Spleen (tissue), 11 donors: Measurements from ENCODE around the gene PLCG2. TPM values are rescaled to one million over a fixed set of nuclear protein-coding genes. Genes with fewer than 3 reads are reported as not detected.
A peak's percentile ranks its signal among the peaks of the same experiment; 100 is the strongest.

Source experiments
- DNase-seq: peaks from one replicate; pipeline ENCODE4 v3.0.0-alpha.2; 2020
- H3K27ac ChIP-seq, 8 donors: fragments of 200-600 bp; sonication (generic) in 7 of 8; 1 replicate in 4 of 8; 2 replicates in 4 of 8; pipeline versions ENCODE4 v1.5.0 to v1.8.0; 2016 to 2021; ENCODE audit warnings: inconsistent platforms in 4 of 8, mild to moderate bottlenecking in 4 of 8, moderate library complexity in 1 of 8
- H3K27me3 ChIP-seq, 7 donors: fragments of 200-600 bp; sonication (generic) in 6 of 7; replicated peaks in 1 of 7; 1 replicate in 4 of 7; 2 replicates in 3 of 7; pipeline versions ENCODE4 v1.5.0 to v1.8.0; 2016 to 2021; ENCODE audit warnings: inconsistent platforms in 3 of 7, mild to moderate bottlenecking in 1 of 7
- H3K36me3 ChIP-seq, 6 donors: fragments of 200-600 bp; sonication (generic) in 5 of 6; 1 replicate in 4 of 6; 2 replicates in 2 of 6; pipeline versions ENCODE4 v1.5.0 to v1.8.0; 2016 to 2021; ENCODE audit warnings: inconsistent platforms in 2 of 6
- H3K4me1 ChIP-seq, 6 donors: fragments of 200-600 bp; sonication (generic) in 5 of 6; 1 replicate in 3 of 6; 2 replicates in 3 of 6; pipeline versions ENCODE4 v1.5.0 to v1.8.0; 2016 to 2021; ENCODE audit warnings: inconsistent platforms in 3 of 6
- H3K4me3 ChIP-seq, 8 donors: fragments of 200-600 bp; sonication (generic) in 7 of 8; 1 replicate in 4 of 8; 2 replicates in 4 of 8; pipeline versions ENCODE4 v1.5.0 to v1.8.0; 2016 to 2021; ENCODE audit warnings: inconsistent platforms in 4 of 8, mild to moderate bottlenecking in 4 of 8, moderate library complexity in 2 of 8
- H3K9me3 ChIP-seq, 8 donors: fragments of 200-600 bp; sonication (generic) in 7 of 8; 1 replicate in 4 of 8; 2 replicates in 4 of 8; pipeline versions ENCODE4 v1.5.0 to v1.8.0; 2016 to 2021; ENCODE audit warnings: inconsistent platforms in 4 of 8
- POLR2A ChIP-seq, 3 donors: fragments of 450-650 bp; IDR thresholded peaks; one replicate each; pipeline ENCODE4 v1.5.1; 2017; ENCODE audit warnings: antibody characterized with exemption in 3 of 3, mild to moderate bottlenecking in 1 of 3
- POLR2AphosphoS5 ChIP-seq, 3 donors: sonication (generic); formaldehyde crosslinking; IDR thresholded peaks; one replicate each; pipeline ENCODE4 v1.5.1; 2017; ENCODE audit warnings: antibody characterized with exemption in 3 of 3
- WGBS, 5 donors: extraction: QIAGEN DNeasy Blood & Tissue Kit in 3 of 5; methylation state at CpG; one replicate each; pipeline versions ENCODE4 v1.1.5 to v1.1.7; 2013 to 2018; 5-methylcytosine and 5-hydroxymethylcytosine counted together
- intact Hi-C: fragments of 100-400 bp; cut with DNase I; formaldehyde crosslinking; loops from one replicate; pipeline ENCODE4 v1.15.0; 2023; ENCODE audit warnings: low total_unique reads
- polyA plus RNA-seq, 3 donors: library from polyadenylated mRNA; stranded (reverse); fragments of 200-250 nt; gene quantifications; one replicate each; pipeline ENCODE4 v1.2.1, GENCODE V29; 2013
- total RNA-seq, 7 donors: library from RNA; depleted of rRNA in 3 of 7; stranded (reverse); fragments of >200 nt in 3 of 7; fragmentation: NEBNext Ultra II Directional in 4 of 7; extraction: Animal tissue kit (Norgen Biotek cat#: 25700) in 4 of 7; gene quantifications; one replicate each; pipeline versions ENCODE4 v1.1.0 to v1.2.1, GENCODE V29; 2016 to 2021
- TF ChIP-seq, protein P1 (sequence below), 11 experiments: fragments of 200-600 bp in 7 of 11; fragments of 450-650 bp in 4 of 11; sonication (generic) in 4 of 11; IDR thresholded peaks in 8 of 11; conservative IDR thresholded peaks in 3 of 11; 1 replicate in 7 of 11; 2 replicates in 4 of 11; pipeline versions ENCODE4 v1.4.0 to v1.8.0; 2016 to 2021; ENCODE audit warnings: antibody characterized with exemption in 11 of 11, inconsistent platforms in 4 of 11, mild to moderate bottlenecking in 1 of 11
- donor health status: healthy with polysubstance abuse.
- donor health status: DM: no; HTN: no; CAD: no; lungs with moderate emphysema.
- donor health status: DM: no; HTN: no; CAD: no.
- donor health status: Bipolar disorder and iron deficiency.
- donor health status: healthy.
- donor health status: DM: no; HTN: no; CAD: no.
- donor health status: DM: yes; HTN: yes; CAD: no.

The PLCG2 gene
- total and polyA plus RNA-seq, 10 donors, result 57.1 to 277 (median 145) TPM

DNA sequence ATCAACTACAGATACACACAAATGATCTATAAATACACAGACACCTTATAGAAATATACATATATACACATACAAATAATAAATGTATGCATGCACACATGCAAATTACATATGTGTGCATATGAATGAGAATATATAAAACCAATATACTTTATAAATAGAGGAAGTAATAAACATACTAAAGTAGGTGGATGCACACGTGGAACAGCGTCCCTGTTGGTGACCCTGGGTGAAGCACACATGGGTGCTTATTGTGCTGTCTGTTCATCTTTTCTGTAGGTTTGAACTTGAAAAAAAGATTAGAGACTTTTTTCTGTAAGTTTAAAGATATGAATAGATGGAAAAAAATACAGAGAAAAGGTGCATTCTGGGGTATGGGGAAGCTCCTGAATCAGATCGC, 120.9 kb downstream of the PLCG2 start:
- intact Hi-C loops, result no loop called here
- 87 to 97% (median 94%) methylated on average over 3 of the region's 3 CpGs for WGBS, 5 donors
- H3K27me3 ChIP-seq, result no peaks in the 10 kb centered on the region
- H3K4me3 ChIP-seq, result no peak overlapping the region
- peaks cover 0 to 100% (median 81%) of the 10 kb centered on the region in 6 donors for H3K36me3 ChIP-seq
- TF ChIP-seq, protein P1, sequence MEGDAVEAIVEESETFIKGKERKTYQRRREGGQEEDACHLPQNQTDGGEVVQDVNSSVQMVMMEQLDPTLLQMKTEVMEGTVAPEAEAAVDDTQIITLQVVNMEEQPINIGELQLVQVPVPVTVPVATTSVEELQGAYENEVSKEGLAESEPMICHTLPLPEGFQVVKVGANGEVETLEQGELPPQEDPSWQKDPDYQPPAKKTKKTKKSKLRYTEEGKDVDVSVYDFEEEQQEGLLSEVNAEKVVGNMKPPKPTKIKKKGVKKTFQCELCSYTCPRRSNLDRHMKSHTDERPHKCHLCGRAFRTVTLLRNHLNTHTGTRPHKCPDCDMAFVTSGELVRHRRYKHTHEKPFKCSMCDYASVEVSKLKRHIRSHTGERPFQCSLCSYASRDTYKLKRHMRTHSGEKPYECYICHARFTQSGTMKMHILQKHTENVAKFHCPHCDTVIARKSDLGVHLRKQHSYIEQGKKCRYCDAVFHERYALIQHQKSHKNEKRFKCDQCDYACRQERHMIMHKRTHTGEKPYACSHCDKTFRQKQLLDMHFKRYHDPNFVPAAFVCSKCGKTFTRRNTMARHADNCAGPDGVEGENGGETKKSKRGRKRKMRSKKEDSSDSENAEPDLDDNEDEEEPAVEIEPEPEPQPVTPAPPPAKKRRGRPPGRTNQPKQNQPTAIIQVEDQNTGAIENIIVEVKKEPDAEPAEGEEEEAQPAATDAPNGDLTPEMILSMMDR (IDR thresholded peaks at IDR 0.05 in 8 of 11, conservative IDR thresholded peaks at IDR 0.05 in 3 of 11), result no peak
- TF ChIP-seq POLR2A (IDR thresholded peaks at IDR 0.05), result no peak
- TF ChIP-seq POLR2AphosphoS5 (IDR thresholded peaks at IDR 0.05), result no peak
- no peak for DNase-seq
- H3K9me3 ChIP-seq, result no peaks in the 10 kb centered on the region
- no peak overlapping the region for H3K27ac ChIP-seq
- peaks cover 0 to 8% (median 1%) of the 10 kb centered on the region in 6 donors for H3K4me1 ChIP-seq

DNA sequence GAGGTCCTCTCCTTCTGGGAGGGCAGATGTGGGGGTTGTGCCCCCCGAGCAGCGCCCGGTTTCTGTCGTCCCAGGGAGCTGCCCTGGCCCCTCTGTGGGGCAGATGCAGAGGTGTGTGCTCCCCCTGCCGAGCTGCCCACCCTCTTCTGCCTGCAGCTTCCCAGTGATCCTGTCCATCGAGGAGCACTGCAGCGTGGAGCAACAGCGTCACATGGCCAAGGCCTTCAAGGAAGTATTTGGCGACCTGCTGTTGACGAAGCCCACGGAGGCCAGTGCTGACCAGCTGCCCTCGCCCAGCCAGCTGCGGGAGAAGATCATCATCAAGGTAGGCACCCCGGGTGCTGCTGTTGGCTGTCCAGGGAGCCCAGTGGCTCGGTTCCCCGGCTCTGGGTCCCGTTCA, 121.4 kb downstream of the PLCG2 start:
- Histone ChIP-seq H3K27me3 (no peaks in the 10 kb centered on the region), H3K36me3 (peaks cover 0 to 100% (median 83%) of the 10 kb centered on the region in 6 donors), H3K9me3 (no peaks in the 10 kb centered on the region), H3K4me1 (peaks cover 0 to 8% (median 1%) of the 10 kb centered on the region in 6 donors), H3K4me3 (no peak overlapping the region), H3K27ac (no peak overlapping the region)
- DNase-seq, result no peak
- intact Hi-C loops, result no loop called here
- TF ChIP-seq POLR2A (IDR thresholded peaks at IDR 0.05), result no peak
- TF ChIP-seq POLR2AphosphoS5 (IDR thresholded peaks at IDR 0.05), result peak in 2 of 3 donors; percentile 10 to 49
- TF ChIP-seq, protein P1 (IDR thresholded peaks at IDR 0.05 in 8 of 11, conservative IDR thresholded peaks at IDR 0.05 in 3 of 11), result no peak
- 91 to 97% (median 96%) methylated on average over 16 to 17 of the region's 17 CpGs for WGBS, 5 donors

DNA sequence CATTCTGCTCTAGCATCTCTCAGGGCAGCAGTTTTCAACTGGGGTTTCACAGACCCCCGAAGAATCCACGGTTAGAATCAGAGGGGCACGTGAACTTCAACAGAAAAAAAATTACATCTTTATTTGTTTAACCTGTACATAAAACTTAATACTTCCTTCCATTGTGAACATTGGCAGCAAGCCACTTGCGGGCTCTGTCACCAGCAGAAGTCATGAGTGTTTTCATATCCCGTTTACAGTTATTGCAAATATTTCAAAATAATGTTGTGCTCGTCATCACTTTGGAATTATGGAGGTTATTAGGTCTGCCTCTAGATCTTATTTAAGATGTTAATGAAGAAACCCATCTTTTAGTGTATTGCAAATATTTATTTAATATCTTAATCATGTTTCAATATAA, 122.4 kb downstream of the PLCG2 start:
- no peaks in the 10 kb centered on the region for H3K27me3 ChIP-seq
- no peak for TF ChIP-seq POLR2A (IDR thresholded peaks at IDR 0.05)
- no peak for TF ChIP-seq POLR2AphosphoS5 (IDR thresholded peaks at IDR 0.05)
- TF ChIP-seq, protein P1 (IDR thresholded peaks at IDR 0.05 in 8 of 11, conservative IDR thresholded peaks at IDR 0.05 in 3 of 11), result no peak
- H3K27ac ChIP-seq, result peak overlapping the region in 6 of 8 donors; percentile 25 to 69 (median 46)
- intact Hi-C loops, result no loop called here
- H3K9me3 ChIP-seq, result no peaks in the 10 kb centered on the region
- peaks cover 0 to 8% (median 1%) of the 10 kb centered on the region in 6 donors for H3K4me1 ChIP-seq
- peaks cover 0 to 100% (median 83%) of the 10 kb centered on the region in 6 donors for H3K36me3 ChIP-seq
- DNase-seq, result no peak
- no peak overlapping the region for H3K4me3 ChIP-seq
- 63 to 87% (median 69%) methylated on average over 6 of the region's 6 CpGs for WGBS, 5 donors

DNA sequence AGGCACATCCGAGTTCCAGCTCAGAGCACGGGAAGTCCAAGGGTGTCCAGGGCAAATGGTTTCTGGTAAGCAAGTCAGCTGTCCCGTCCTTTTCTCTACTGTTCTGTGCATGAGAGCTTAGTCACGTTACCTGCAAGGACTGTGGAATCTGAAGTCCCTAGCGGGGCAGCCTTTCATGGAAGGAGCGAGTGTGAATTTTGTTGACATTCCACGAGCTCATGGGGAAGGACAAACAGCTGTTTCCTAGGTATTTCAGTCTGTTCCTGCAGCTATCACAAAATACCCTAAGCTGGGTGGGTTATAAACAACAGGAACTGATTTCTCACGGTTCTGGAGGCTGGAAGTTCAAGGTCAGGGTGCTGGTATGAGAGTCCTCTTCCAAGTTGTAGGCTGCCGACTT, 122.9 kb downstream of the PLCG2 start:
- intact Hi-C loops, result no loop called here
- Histone ChIP-seq H3K27me3 (no peaks in the 10 kb centered on the region), H3K4me3 (no peak overlapping the region), H3K9me3 (no peaks in the 10 kb centered on the region), H3K4me1 (peaks cover 0 to 8% (median 1%) of the 10 kb centered on the region in 6 donors), H3K27ac (peak overlapping the region in 7 of 8 donors; percentile 15 to 69 (median 43)), H3K36me3 (peaks cover 0 to 100% (median 80%) of the 10 kb centered on the region in 6 donors)
- TF ChIP-seq POLR2AphosphoS5 (IDR thresholded peaks at IDR 0.05) (no peak), POLR2A (IDR thresholded peaks at IDR 0.05) (no peak)
- TF ChIP-seq, protein P1 (IDR thresholded peaks at IDR 0.05 in 8 of 11, conservative IDR thresholded peaks at IDR 0.05 in 3 of 11), result no peak
- DNase-seq, result no peak
- WGBS, 5 donors, result 67 to 80% (median 76%) methylated on average over 9 of the region's 9 CpGs
